Upper lobe of left lung (tissue), 6 donors: ENCODE results near the gene VDR. TPM values are rescaled to one million over a fixed set of nuclear protein-coding genes. Genes with fewer than 3 reads are reported as not detected.

Source experiments
- ATAC-seq, 2 donors: fragments of 200-7000 bp; cut with Tn5 transposase; one replicate each; pipeline ENCODE4 v1.9.1; 2022; ENCODE audit warnings: mild to moderate bottlenecking in 2 of 2, moderate library complexity in 2 of 2; ENCODE audit not compliant: low FRiP score in 2 of 2
- DNase-seq, 2 donors: peaks; one replicate each; pipeline ENCODE4 v3.0.0-alpha.2; 2019 to 2020
- H3K27ac ChIP-seq, 4 donors: fragments of 200-600 bp; sonication (generic); one replicate each; pipeline ENCODE4 v1.5.1; 2016 to 2019
- H3K27me3 ChIP-seq, 4 donors: fragments of 200-600 bp; sonication (generic); one replicate each; pipeline ENCODE4 v1.5.1; 2017 to 2019
- H3K36me3 ChIP-seq, 4 donors: fragments of 200-600 bp; sonication (generic); one replicate each; pipeline ENCODE4 v1.5.1; 2016 to 2019
- H3K4me1 ChIP-seq, 4 donors: fragments of 200-600 bp; sonication (generic); one replicate each; pipeline ENCODE4 v1.5.1; 2018 to 2019
- H3K4me3 ChIP-seq, 4 donors: fragments of 200-600 bp; sonication (generic); one replicate each; pipeline ENCODE4 v1.5.1; 2017 to 2019; ENCODE audit warnings: mild to moderate bottlenecking in 2 of 4, moderate library complexity in 1 of 4
- H3K9me3 ChIP-seq, 4 donors: fragments of 200-600 bp; sonication (generic); one replicate each; pipeline ENCODE4 v1.5.1; 2018 to 2019
- CTCF ChIP-seq, 6 experiments: fragments of 450-650 bp in 4 of 6; fragments of 200-600 bp in 2 of 6; sonication (generic) in 2 of 6; IDR thresholded peaks; one replicate each; pipeline ENCODE4 v1.5.1; 2016 to 2019; ENCODE audit warnings: antibody characterized with exemption in 6 of 6
- EP300 ChIP-seq, 4 donors: sonication (generic); formaldehyde crosslinking; IDR thresholded peaks; one replicate each; pipeline ENCODE4 v1.5.1; 2017; ENCODE audit warnings: antibody characterized with exemption in 4 of 4, control low read depth in 2 of 4
- POLR2A ChIP-seq, 4 donors: fragments of 450-650 bp; IDR thresholded peaks; one replicate each; pipeline ENCODE4 v1.5.1; 2016 to 2017; ENCODE audit warnings: antibody characterized with exemption in 4 of 4, mild to moderate bottlenecking in 2 of 4
- POLR2AphosphoS5 ChIP-seq, 2 donors: sonication (generic); formaldehyde crosslinking; IDR thresholded peaks; one replicate each; pipeline ENCODE4 v1.5.1; 2017; ENCODE audit warnings: antibody characterized with exemption in 2 of 2
- WGBS, 2 donors: methylation state at CpG; one replicate each; pipeline ENCODE4 v1.1.5; 2017 to 2018; 5-methylcytosine and 5-hydroxymethylcytosine counted together
- total RNA-seq, 6 donors: library from RNA; depleted of rRNA in 4 of 6; stranded (reverse); fragments of >200 nt in 4 of 6; gene quantifications; one replicate each; pipeline versions ENCODE4 v1.1.0 to v1.2.1, GENCODE V29; 2016 to 2021
- donor health status: DM: no; HTN: no; CAD: no; lungs with moderate emphysema.
- donor health status: DM: no; HTN: yes; CAD: no; lungs with severe emphysema.

The VDR gene
- total RNA-seq, 6 donors from 2014 or later: 23.0 to 41.1 (median 27.5) TPM

- Histone ChIP-seq H3K27me3 (no peaks in the 10 kb centered on the region), H3K9me3 (no peaks in the 10 kb centered on the region), H3K4me1 (peaks cover 27 to 68% (median 57%) of the 10 kb centered on the region in 4 donors), H3K36me3 (no peaks in the 10 kb centered on the region), H3K4me3 (no peak overlapping the region), H3K27ac (peak overlapping the region in 2 of 4 donors; percentile 32 to 67)
- TF ChIP-seq EP300 (IDR thresholded peaks at IDR 0.05) (no peak), POLR2A (IDR thresholded peaks at IDR 0.05) (no peak), CTCF (IDR thresholded peaks at IDR 0.05) (no peak), POLR2AphosphoS5 (IDR thresholded peaks at IDR 0.05) (no peak)
- ATAC-seq: no peak
- DNase-seq: no peak
These were observed 2.6 kb downstream of the VDR start for GRCh38 chr12:47902131-47902639.

DNA sequence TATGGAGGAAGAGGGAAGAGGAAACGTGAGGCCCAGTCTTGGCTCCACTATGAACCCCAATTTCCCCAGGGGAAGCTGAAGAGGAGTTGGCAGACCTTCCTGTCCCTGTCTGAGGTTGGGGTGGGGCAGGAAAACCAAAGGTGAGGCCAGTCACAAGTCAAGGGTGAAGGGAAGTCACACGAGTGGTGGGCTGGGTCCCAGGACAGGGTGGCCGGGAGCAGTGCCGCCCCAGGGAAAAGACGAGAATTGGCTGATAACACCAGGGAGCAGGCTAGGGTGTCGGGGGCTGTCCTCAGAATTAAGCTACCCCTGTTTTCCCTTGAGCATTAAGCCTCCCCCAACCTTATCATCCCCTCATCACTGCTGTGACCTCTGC is 3.1 kb downstream of the VDR start:
- Histone ChIP-seq H3K4me3 (no peak overlapping the region), H3K27ac (peak overlapping the region; percentile 32 to 69 (median 62))

GRCh38 chr12:47901063-47901717 is 3.6 kb downstream of the VDR start:
- Histone ChIP-seq H3K36me3 (no peaks in the 10 kb centered on the region), H3K27me3 (no peaks in the 10 kb centered on the region), H3K9me3 (no peaks in the 10 kb centered on the region), H3K4me1 (peaks cover 32 to 77% (median 61%) of the 10 kb centered on the region in 4 donors), H3K4me3 (no peak overlapping the region), H3K27ac (peak overlapping the region; percentile 32 to 69 (median 62))
- ATAC-seq (no peak), DNase-seq (peak in 1 of 2 donors; percentile 61)
- TF ChIP-seq CTCF (IDR thresholded peaks at IDR 0.05) (no peak), POLR2AphosphoS5 (IDR thresholded peaks at IDR 0.05) (no peak), POLR2A (IDR thresholded peaks at IDR 0.05) (no peak), EP300 (IDR thresholded peaks at IDR 0.05) (no peak)
- WGBS, 2 donors: 47 to 59% methylated on average over 7 to 9 of the region's 10 CpGs

More for the DNA sequence above, 3.1 kb downstream of the VDR start:
- peak in 1 of 2 donors; percentile 13 for DNase-seq
- Histone ChIP-seq H3K36me3 (no peaks in the 10 kb centered on the region), H3K9me3 (no peaks in the 10 kb centered on the region), H3K27me3 (no peaks in the 10 kb centered on the region), H3K4me1 (peaks cover 30 to 73% (median 59%) of the 10 kb centered on the region in 4 donors)
- 63 to 75% methylated on average over 6 of the region's 6 CpGs for WGBS, 2 donors
- TF ChIP-seq POLR2A (IDR thresholded peaks at IDR 0.05): no peak
- ATAC-seq: no peak

GRCh38 chr12:47900131-47901062 is 4.4 kb downstream of the VDR start:
- DNase-seq (peak in 1 of 2 donors; percentile 89), ATAC-seq (peak in 1 of 2 donors; percentile 70)
- Histone ChIP-seq H3K36me3 (no peaks in the 10 kb centered on the region), H3K27me3 (no peaks in the 10 kb centered on the region), H3K4me1 (peaks cover 29 to 72% (median 57%) of the 10 kb centered on the region in 4 donors), H3K4me3 (no peak overlapping the region), H3K9me3 (no peaks in the 10 kb centered on the region), H3K27ac (peak overlapping the region; percentile 32 to 69 (median 68))
- TF ChIP-seq CTCF (IDR thresholded peaks at IDR 0.05) (peak in 3 of 6 experiments; percentile 33 to 55 (median 37)), POLR2A (IDR thresholded peaks at IDR 0.05) (peak in 1 of 4 donors; percentile 17), POLR2AphosphoS5 (IDR thresholded peaks at IDR 0.05) (peak in 1 of 2 donors; percentile 44), EP300 (IDR thresholded peaks at IDR 0.05) (peak in 1 of 4 donors; percentile 14)
- WGBS, 2 donors: 54 to 82% methylated on average over 4 to 8 of the region's 8 CpGs

- no peaks in the 10 kb centered on the region for H3K9me3 ChIP-seq
- H3K36me3 ChIP-seq: no peaks in the 10 kb centered on the region
- DNase-seq: no peak
- no peaks in the 10 kb centered on the region for H3K27me3 ChIP-seq
- no peak for TF ChIP-seq POLR2AphosphoS5 (IDR thresholded peaks at IDR 0.05)
- TF ChIP-seq EP300 (IDR thresholded peaks at IDR 0.05): no peak
- no peak for TF ChIP-seq POLR2A (IDR thresholded peaks at IDR 0.05)
- no peak for TF ChIP-seq CTCF (IDR thresholded peaks at IDR 0.05)
- peaks cover 26 to 62% (median 51%) of the 10 kb centered on the region in 4 donors for H3K4me1 ChIP-seq
- peak overlapping the region; percentile 32 to 69 (median 68) for H3K27ac ChIP-seq
- H3K4me3 ChIP-seq: no peak overlapping the region
- no peak for ATAC-seq
- WGBS, 2 donors: 89 to 100% methylated on average over 2 to 5 of the region's 5 CpGs
These were observed 5.3 kb downstream of the VDR start for GRCh38 chr12:47899466-47899865.
